Measurements from ENCODE around the gene AHCYL1. TPM values are rescaled to one million over a fixed set of nuclear protein-coding genes. Genes with fewer than 3 reads are reported as not detected.

Gene AHCYL1
- polyA plus RNA-seq, 2 of the 4 experiments (the other 2 are of a cell fraction) = 124 to 148 TPM

GRCh38 chr1:110018396-110018795, 33.8 kb downstream of the AHCYL1 start:
- CTCF ChIA-PET = interaction anchor here (1.3 to 5.3 kb wide), 3 partner anchors 8 to 34 kb away, joined by 4 to 35 read pairs (median 15); partner anchors contain the start of gene AHCYL1

GRCh38 chr1:110019770-110020169, 35.2 kb downstream of the AHCYL1 start:
- no peak overlapping the region for H3K27ac ChIP-seq
- 90% methylated on average over 1 of the region's 1 CpG for WGBS (ENCODE audit: missing lambda C conversion rate)
- H3K9me3 ChIP-seq = no peaks in the 10 kb centered on the region
- POLR2A ChIA-PET = no interaction called here
- ATAC-seq (no peak), FAIRE-seq (no peak), DNase-seq (ENCODE audit: low read depth in 1 of 2, low spot score in 1 of 2) (no peak)
- no peak overlapping the region for H3K4me3 ChIP-seq
- no peaks in the 10 kb centered on the region for H3K4me1 ChIP-seq
- no peak overlapping the region for H3K4me2 ChIP-seq
- CTCF ChIA-PET = interaction anchor here (1.0 to 5.3 kb wide), 6 partner anchors 8 to 242 kb away, joined by 4 to 35 read pairs (median 7); partner anchors contain the start of gene AHCYL1
- TF ChIP-seq REST (IDR thresholded peaks at IDR 0.05) = no peak
- TF ChIP-seq, protein P1, sequence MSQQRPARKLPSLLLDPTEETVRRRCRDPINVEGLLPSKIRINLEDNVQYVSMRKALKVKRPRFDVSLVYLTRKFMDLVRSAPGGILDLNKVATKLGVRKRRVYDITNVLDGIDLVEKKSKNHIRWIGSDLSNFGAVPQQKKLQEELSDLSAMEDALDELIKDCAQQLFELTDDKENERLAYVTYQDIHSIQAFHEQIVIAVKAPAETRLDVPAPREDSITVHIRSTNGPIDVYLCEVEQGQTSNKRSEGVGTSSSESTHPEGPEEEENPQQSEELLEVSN (IDR thresholded peaks at IDR 0.05; ENCODE audit: borderline replicate concordance, low read depth) = no peak
- TF ChIP-seq FOSB (CRISPR knock-in tag; IDR thresholded peaks at IDR 0.05) = no peak
- no peak for TF ChIP-seq HOXA7 (CRISPR knock-in tag; IDR thresholded peaks at IDR 0.05)
- no peak for TF ChIP-seq KDM1A (IDR thresholded peaks at IDR 0.05; ENCODE audit: low read depth)
- TF ChIP-seq, protein P2, sequence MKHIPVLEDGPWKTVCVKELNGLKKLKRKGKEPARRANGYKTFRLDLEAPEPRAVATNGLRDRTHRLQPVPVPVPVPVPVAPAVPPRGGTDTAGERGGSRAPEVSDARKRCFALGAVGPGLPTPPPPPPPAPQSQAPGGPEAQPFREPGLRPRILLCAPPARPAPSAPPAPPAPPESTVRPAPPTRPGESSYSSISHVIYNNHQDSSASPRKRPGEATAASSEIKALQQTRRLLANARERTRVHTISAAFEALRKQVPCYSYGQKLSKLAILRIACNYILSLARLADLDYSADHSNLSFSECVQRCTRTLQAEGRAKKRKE (CRISPR knock-in tag; IDR thresholded peaks at IDR 0.05; ENCODE audit: low read depth) = no peak
- no peak for TF ChIP-seq MYC (IDR thresholded peaks at IDR 0.05; ENCODE audit: borderline replicate concordance, low read length)
- no peak for TF ChIP-seq NFE2L2 (conservative IDR thresholded peaks at IDR 0.05; ENCODE audit: low read length)
- no peak for TF ChIP-seq NR3C1 (IDR thresholded peaks at IDR 0.05)
- no peak for TF ChIP-seq KDM5A (IDR thresholded peaks at IDR 0.05)
- TF ChIP-seq HDAC2 (IDR thresholded peaks at IDR 0.05) = no peak

More at GRCh38 chr1:110018396-110018795, 33.8 kb downstream of the AHCYL1 start:
- WGBS (ENCODE audit: missing lambda C conversion rate) = 93% methylated on average over 9 of the region's 9 CpGs
- no peaks in the 10 kb centered on the region for H3K4me1 ChIP-seq
- ATAC-seq (no peak), DNase-seq (ENCODE audit: low read depth in 1 of 2, low spot score in 1 of 2) (no peak), FAIRE-seq (no peak)
- POLR2A ChIA-PET = no interaction called here
- TF ChIP-seq MAFK (IDR thresholded peaks at IDR 0.05; ENCODE audit: partially characterized antibody) = no peak
- no peak for TF ChIP-seq HOXA7 (CRISPR knock-in tag; IDR thresholded peaks at IDR 0.05)
- no peak for TF ChIP-seq FOXS1 (CRISPR knock-in tag; IDR thresholded peaks at IDR 0.05)
- no peak for TF ChIP-seq EP300 (IDR thresholded peaks at IDR 0.05)
- TF ChIP-seq ZSCAN20 (CRISPR knock-in tag; IDR thresholded peaks at IDR 0.05) = no peak
- no peak for TF ChIP-seq POLR2A (IDR thresholded peaks at IDR 0.05; ENCODE audit: low read length)
- no peak for TF ChIP-seq SMC3 (IDR thresholded peaks at IDR 0.05)
- H3K4me3 ChIP-seq = no peak overlapping the region
- H3K4me2 ChIP-seq = no peak overlapping the region
- no peaks in the 10 kb centered on the region for H3K9me3 ChIP-seq
- H3K27ac ChIP-seq = no peak overlapping the region

- no peak overlapping the region for H3K27ac ChIP-seq
- DNase-seq (ENCODE audit: low read depth in 1 of 2, low spot score in 1 of 2) (no peak), ATAC-seq (no peak), FAIRE-seq (no peak)
- no peak overlapping the region for H3K4me2 ChIP-seq
- no peaks in the 10 kb centered on the region for H3K4me1 ChIP-seq
- H3K4me3 ChIP-seq = no peak overlapping the region
- CTCF ChIA-PET = interaction anchor here (1.1 to 5.3 kb wide), 2 partner anchors 8 to 381 kb away, joined by 3 to 35 read pairs; no protein-coding TSS in a partner anchor
- H3K9me3 ChIP-seq = no peaks in the 10 kb centered on the region
- POLR2A ChIA-PET = no interaction called here
- 78% methylated on average over 3 of the region's 3 CpGs for WGBS (ENCODE audit: missing lambda C conversion rate)
- TF ChIP-seq, protein P3, sequence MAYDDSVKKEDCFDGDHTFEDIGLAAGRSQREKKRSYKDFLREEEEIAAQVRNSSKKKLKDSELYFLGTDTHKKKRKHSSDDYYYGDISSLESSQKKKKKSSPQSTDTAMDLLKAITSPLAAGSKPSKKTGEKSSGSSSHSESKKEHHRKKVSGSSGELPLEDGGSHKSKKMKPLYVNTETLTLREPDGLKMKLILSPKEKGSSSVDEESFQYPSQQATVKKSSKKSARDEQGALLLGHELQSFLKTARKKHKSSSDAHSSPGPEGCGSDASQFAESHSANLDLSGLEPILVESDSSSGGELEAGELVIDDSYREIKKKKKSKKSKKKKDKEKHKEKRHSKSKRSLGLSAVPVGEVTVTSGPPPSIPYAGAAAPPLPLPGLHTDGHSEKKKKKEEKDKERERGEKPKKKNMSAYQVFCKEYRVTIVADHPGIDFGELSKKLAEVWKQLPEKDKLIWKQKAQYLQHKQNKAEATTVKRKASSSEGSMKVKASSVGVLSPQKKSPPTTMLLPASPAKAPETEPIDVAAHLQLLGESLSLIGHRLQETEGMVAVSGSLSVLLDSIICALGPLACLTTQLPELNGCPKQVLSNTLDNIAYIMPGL (CRISPR knock-in tag; IDR thresholded peaks at IDR 0.05; ENCODE audit: borderline replicate concordance) = no peak
- no peak for TF ChIP-seq EHMT2 (IDR thresholded peaks at IDR 0.05; ENCODE audit: low read depth)
- TF ChIP-seq, protein P2 (CRISPR knock-in tag; IDR thresholded peaks at IDR 0.05; ENCODE audit: low read depth) = no peak
- no peak for TF ChIP-seq PBX3 (IDR thresholded peaks at IDR 0.05)
- TF ChIP-seq TFCP2L1 (CRISPR knock-in tag; IDR thresholded peaks at IDR 0.05) = no peak
- TF ChIP-seq ZSCAN20 (CRISPR knock-in tag; IDR thresholded peaks at IDR 0.05) = no peak
- no peak for TF ChIP-seq MAZ (IDR thresholded peaks at IDR 0.05; ENCODE audit: borderline replicate concordance, low read depth, low read length)
- no peak for TF ChIP-seq HES2 (IDR thresholded peaks at IDR 0.05)
- no peak for TF ChIP-seq NR3C1 (IDR thresholded peaks at IDR 0.05)
- TF ChIP-seq ZNF302 (CRISPR knock-in tag; IDR thresholded peaks at IDR 0.05) = no peak
- TF ChIP-seq RNF2 (IDR thresholded peaks at IDR 0.05; ENCODE audit: borderline replicate concordance, low read depth) = no peak
- no peak for TF ChIP-seq JUN (IDR thresholded peaks at IDR 0.05)
These were observed 36.7 kb downstream of the AHCYL1 start for GRCh38 chr1:110021285-110021684.
